GM12874 (cell line): ENCODE measurements around the gene COASY.

ENCODE experiments used
- CTCF ChIP-seq: IDR thresholded peaks from 2 replicates; pipeline ENCODE4 v1.5.1; 2011; ENCODE audit warnings: low read depth, mild to moderate bottlenecking, control low read depth, low read length, moderate library complexity; ENCODE audit not compliant: insufficient read depth

COASY gene

DNA sequence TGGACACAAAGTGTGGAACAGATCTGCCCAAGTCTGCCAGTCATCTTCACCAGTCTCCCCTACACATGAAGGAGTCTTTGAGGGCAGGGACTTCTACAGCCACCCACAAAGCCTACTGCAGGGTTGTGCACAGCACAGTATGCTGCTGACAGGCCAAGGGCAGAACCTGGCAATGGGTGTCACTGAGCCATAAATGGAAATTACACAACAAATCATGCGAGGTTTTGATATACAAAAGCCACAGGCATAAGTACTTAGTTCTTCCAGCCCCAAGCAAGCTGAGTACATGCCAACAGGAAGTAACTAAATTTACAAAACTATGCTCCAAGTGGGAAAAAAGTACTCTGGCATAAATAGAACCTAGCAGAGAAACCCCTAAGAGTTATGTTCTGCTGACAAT lies 23.4 kb downstream of the COASY start:
- no peak for TF ChIP-seq CTCF

- no peak for TF ChIP-seq CTCF
These were observed 24.7 kb downstream of the COASY start for GRCh38 chr17:42586514-42587230.

GRCh38 chr17:42590886-42591285 lies 28.9 kb downstream of the COASY start:
- TF ChIP-seq CTCF = no peak

- no peak for TF ChIP-seq CTCF
These were observed 29.5 kb downstream of the COASY start for GRCh38 chr17:42591411-42591810.

- no peak for TF ChIP-seq CTCF
These were observed 34.4 kb downstream of the COASY start for GRCh38 chr17:42596386-42596785.

GRCh38 chr17:42598905-42599304 lies 37.0 kb downstream of the COASY start:
- TF ChIP-seq CTCF = no peak

GRCh38 chr17:42603318-42603717 lies 41.4 kb downstream of the COASY start:
- no peak for TF ChIP-seq CTCF
